ENCODE measurements around the gene WDR37.

GRCh38 chr10:1110674-1111119, 54.5 kb downstream of the WDR37 start:
- no peak for TF ChIP-seq SUPT20H (IDR thresholded peaks at IDR 0.05; ENCODE audit: borderline replicate concordance, control insufficient read depth, low read depth, low read length)
- TF ChIP-seq, protein P1, sequence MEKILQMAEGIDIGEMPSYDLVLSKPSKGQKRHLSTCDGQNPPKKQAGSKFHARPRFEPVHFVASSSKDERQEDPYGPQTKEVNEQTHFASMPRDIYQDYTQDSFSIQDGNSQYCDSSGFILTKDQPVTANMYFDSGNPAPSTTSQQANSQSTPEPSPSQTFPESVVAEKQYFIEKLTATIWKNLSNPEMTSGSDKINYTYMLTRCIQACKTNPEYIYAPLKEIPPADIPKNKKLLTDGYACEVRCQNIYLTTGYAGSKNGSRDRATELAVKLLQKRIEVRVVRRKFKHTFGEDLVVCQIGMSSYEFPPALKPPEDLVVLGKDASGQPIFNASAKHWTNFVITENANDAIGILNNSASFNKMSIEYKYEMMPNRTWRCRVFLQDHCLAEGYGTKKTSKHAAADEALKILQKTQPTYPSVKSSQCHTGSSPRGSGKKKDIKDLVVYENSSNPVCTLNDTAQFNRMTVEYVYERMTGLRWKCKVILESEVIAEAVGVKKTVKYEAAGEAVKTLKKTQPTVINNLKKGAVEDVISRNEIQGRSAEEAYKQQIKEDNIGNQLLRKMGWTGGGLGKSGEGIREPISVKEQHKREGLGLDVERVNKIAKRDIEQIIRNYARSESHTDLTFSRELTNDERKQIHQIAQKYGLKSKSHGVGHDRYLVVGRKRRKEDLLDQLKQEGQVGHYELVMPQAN (conservative IDR thresholded peaks at IDR 0.05): no peak
- no peak for TF ChIP-seq KDM1A (IDR thresholded peaks at IDR 0.05; ENCODE audit: borderline replicate concordance)
- no peak for TF ChIP-seq CBFB (IDR thresholded peaks at IDR 0.05; ENCODE audit: low read depth)
- TF ChIP-seq E4F1 (IDR thresholded peaks at IDR 0.05; ENCODE audit: borderline replicate concordance, partially characterized antibody): no peak
- no peak for TF ChIP-seq EZH2 (IDR thresholded peaks at IDR 0.05; ENCODE audit: borderline replicate concordance, control insufficient read depth, low read depth, low read length)
- no peak for TF ChIP-seq NFYB (IDR thresholded peaks at IDR 0.05; ENCODE audit: insufficient read depth, low read depth, low read length)
- TF ChIP-seq, protein P2, sequence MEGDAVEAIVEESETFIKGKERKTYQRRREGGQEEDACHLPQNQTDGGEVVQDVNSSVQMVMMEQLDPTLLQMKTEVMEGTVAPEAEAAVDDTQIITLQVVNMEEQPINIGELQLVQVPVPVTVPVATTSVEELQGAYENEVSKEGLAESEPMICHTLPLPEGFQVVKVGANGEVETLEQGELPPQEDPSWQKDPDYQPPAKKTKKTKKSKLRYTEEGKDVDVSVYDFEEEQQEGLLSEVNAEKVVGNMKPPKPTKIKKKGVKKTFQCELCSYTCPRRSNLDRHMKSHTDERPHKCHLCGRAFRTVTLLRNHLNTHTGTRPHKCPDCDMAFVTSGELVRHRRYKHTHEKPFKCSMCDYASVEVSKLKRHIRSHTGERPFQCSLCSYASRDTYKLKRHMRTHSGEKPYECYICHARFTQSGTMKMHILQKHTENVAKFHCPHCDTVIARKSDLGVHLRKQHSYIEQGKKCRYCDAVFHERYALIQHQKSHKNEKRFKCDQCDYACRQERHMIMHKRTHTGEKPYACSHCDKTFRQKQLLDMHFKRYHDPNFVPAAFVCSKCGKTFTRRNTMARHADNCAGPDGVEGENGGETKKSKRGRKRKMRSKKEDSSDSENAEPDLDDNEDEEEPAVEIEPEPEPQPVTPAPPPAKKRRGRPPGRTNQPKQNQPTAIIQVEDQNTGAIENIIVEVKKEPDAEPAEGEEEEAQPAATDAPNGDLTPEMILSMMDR (IDR thresholded peaks at IDR 0.05 in 2 of 3, conservative IDR thresholded peaks at IDR 0.05 in 1 of 3; ENCODE audit: control insufficient read depth in 2 of 3, extremely low read depth in 1 of 3, insufficient read depth in 1 of 3, low read depth in 3 of 3, low read length in 3 of 3): no peak
- no peak for TF ChIP-seq RAD21 (IDR thresholded peaks at IDR 0.05; ENCODE audit: insufficient read depth, low read depth, low read length)
- TF ChIP-seq, protein P3, sequence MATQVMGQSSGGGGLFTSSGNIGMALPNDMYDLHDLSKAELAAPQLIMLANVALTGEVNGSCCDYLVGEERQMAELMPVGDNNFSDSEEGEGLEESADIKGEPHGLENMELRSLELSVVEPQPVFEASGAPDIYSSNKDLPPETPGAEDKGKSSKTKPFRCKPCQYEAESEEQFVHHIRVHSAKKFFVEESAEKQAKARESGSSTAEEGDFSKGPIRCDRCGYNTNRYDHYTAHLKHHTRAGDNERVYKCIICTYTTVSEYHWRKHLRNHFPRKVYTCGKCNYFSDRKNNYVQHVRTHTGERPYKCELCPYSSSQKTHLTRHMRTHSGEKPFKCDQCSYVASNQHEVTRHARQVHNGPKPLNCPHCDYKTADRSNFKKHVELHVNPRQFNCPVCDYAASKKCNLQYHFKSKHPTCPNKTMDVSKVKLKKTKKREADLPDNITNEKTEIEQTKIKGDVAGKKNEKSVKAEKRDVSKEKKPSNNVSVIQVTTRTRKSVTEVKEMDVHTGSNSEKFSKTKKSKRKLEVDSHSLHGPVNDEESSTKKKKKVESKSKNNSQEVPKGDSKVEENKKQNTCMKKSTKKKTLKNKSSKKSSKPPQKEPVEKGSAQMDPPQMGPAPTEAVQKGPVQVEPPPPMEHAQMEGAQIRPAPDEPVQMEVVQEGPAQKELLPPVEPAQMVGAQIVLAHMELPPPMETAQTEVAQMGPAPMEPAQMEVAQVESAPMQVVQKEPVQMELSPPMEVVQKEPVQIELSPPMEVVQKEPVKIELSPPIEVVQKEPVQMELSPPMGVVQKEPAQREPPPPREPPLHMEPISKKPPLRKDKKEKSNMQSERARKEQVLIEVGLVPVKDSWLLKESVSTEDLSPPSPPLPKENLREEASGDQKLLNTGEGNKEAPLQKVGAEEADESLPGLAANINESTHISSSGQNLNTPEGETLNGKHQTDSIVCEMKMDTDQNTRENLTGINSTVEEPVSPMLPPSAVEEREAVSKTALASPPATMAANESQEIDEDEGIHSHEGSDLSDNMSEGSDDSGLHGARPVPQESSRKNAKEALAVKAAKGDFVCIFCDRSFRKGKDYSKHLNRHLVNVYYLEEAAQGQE (IDR thresholded peaks at IDR 0.05; ENCODE audit: low read depth, low read length): no peak
- no peak for TF ChIP-seq YY1 (IDR thresholded peaks at IDR 0.05; ENCODE audit: low read depth, low read length)
- no peak for TF ChIP-seq CHD2 (IDR thresholded peaks at IDR 0.05; ENCODE audit: borderline replicate concordance, low read depth, low read length)
- TF ChIP-seq EP300 (IDR thresholded peaks at IDR 0.05; ENCODE audit: borderline replicate concordance in 1 of 2, control insufficient read depth in 1 of 2, low read depth in 2 of 2, low read length in 2 of 2): no peak
- TF ChIP-seq JUND (IDR thresholded peaks at IDR 0.05; ENCODE audit: low read depth, low read length): no peak

All from GM12878 (cell line).